Hepatocyte (in vitro differentiated cells): ENCODE results near the gene ALKBH4. TPM values are rescaled to one million over a fixed set of nuclear protein-coding genes. Genes with fewer than 3 reads are reported as not detected.
"Not testable (repeated sequence)": the region's sequence is repeated elsewhere in the genome, so short reads cannot be mapped to it uniquely, and the experiment has no call there.

Source experiments
- DNase-seq: peaks from one replicate; pipeline ENCODE4 v3.0.0-alpha.2; 2016; ENCODE audit warnings: low spot score
- H2AFZ ChIP-seq: fragments of 200-600 bp; sonication (generic); 2 replicates; pipeline ENCODE4 v1.6.0; 2016; ENCODE audit warnings: antibody characterized with exemption, mild to moderate bottlenecking
- H3K27ac ChIP-seq: fragments of 200-600 bp; sonication (generic); 2 replicates; pipeline ENCODE4 v1.5.1; 2016; ENCODE audit warnings: mild to moderate bottlenecking
- H3K27me3 ChIP-seq: fragments of 200-600 bp; sonication (generic); 2 replicates; pipeline ENCODE4 v1.6.1; 2016
- H3K36me3 ChIP-seq: fragments of 200-600 bp; sonication (generic); replicated peaks from 2 replicates; pipeline ENCODE4 v1.5.1; 2016; ENCODE audit warnings: low read depth; ENCODE audit not compliant: insufficient read depth
- H3K4me1 ChIP-seq: fragments of 200-600 bp; sonication (generic); 2 replicates; pipeline ENCODE4 v1.5.1; 2016; ENCODE audit warnings: mild to moderate bottlenecking, moderate library complexity; ENCODE audit not compliant: insufficient read depth
- H3K4me2 ChIP-seq: fragments of 200-600 bp; sonication (generic); 2 replicates; pipeline ENCODE4 v1.6.0; 2016
- H3K4me3 ChIP-seq: fragments of 200-600 bp; sonication (generic); 2 replicates; pipeline ENCODE4 v1.5.1; 2016; ENCODE audit warnings: mild to moderate bottlenecking
- H3K79me2 ChIP-seq: fragments of 200-600 bp; sonication (generic); 2 replicates; pipeline ENCODE4 v1.6.0; 2017; ENCODE audit warnings: mild to moderate bottlenecking
- H3K9me2 ChIP-seq: fragments of 200-600 bp; sonication (generic); replicated peaks from 2 replicates; pipeline ENCODE4 v1.6.0; 2017; ENCODE audit warnings: mild to moderate bottlenecking; ENCODE audit not compliant: insufficient read depth
- H3K9me3 ChIP-seq: fragments of 200-600 bp; sonication (generic); 2 replicates; pipeline ENCODE4 v1.5.1; 2016; ENCODE audit warnings: low read depth, mild to moderate bottlenecking
- H4K20me1 ChIP-seq: fragments of 200-600 bp; sonication (generic); 2 replicates; pipeline ENCODE4 v1.6.0; 2016; ENCODE audit warnings: mild to moderate bottlenecking; ENCODE audit not compliant: insufficient read depth, poor library complexity, severe bottlenecking
- WGBS: methylation state at CpG from one replicate; pipeline ENCODE4 v1.1.6; 2016; ENCODE audit warnings: low lambda C conversion rate; ENCODE audit errors: missing lambda C conversion rate; 5-methylcytosine and 5-hydroxymethylcytosine counted together
- polyA plus RNA-seq: library from polyadenylated mRNA; unstranded; fragments of >200 nt; fragmentation: Nextera tagmentation; extraction: Ambion mirVana; gene quantifications from 2 replicates; pipeline ENCODE4 v1.2.1, GENCODE V29; 2016
- total RNA-seq: library from RNA; depleted of rRNA; stranded (reverse); fragments of >200 nt; gene quantifications from 2 replicates; pipeline ENCODE4 v1.2.3, GENCODE V29; 2014
- TF ChIP-seq, protein P1 (sequence below): fragments of 200-600 bp; sonication (generic); IDR thresholded peaks from 2 replicates; pipeline ENCODE4 v1.5.1; 2016; ENCODE audit warnings: antibody characterized with exemption, mild to moderate bottlenecking; ENCODE audit not compliant: poor library complexity

ALKBH4 gene
- total and polyA plus RNA-seq, 2 experiments from 2014 or later: 13.3 to 15.8 TPM

DNA sequence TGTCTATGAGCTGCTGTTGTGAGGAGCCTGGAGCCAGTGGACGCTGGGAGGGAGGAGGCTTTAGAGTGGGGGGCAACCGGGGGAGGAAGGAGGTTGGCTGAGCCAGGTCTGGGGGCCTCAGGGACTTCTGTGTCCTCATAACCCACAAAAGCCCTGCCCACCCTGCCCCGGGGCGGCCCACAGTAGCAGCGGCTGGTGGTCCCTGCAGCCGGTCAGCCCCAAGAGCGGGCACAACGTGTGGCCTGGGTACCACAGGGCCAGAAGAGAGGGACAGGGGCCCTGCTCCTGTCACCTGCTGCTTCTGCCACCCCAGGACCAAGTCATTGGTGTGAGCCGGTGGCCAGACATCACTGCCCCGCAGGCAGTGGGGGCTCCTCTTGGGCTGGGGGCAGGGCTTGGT is 17.3 kb upstream of the ALKBH4 start:
- H2AFZ ChIP-seq, H3K27ac ChIP-seq, H3K4me1 ChIP-seq, H3K9me3 ChIP-seq, H3K9me2 ChIP-seq, H3K27me3 ChIP-seq, H3K36me3 ChIP-seq, H3K4me3 ChIP-seq, DNase-seq, H3K79me2 ChIP-seq, H4K20me1 ChIP-seq, H3K4me2 ChIP-seq: not testable (repeated sequence)
- WGBS: no CpG with 5 or more reads among the region's 10 CpGs

GRCh38 chr7:102479982-102480637 is 15.4 kb upstream of the ALKBH4 start:
- not testable (repeated sequence) for H3K4me3 ChIP-seq, H4K20me1 ChIP-seq, H3K36me3 ChIP-seq, H3K9me2 ChIP-seq, H3K4me2 ChIP-seq, H3K27ac ChIP-seq, H3K79me2 ChIP-seq, H2AFZ ChIP-seq, H3K4me1 ChIP-seq, H3K27me3 ChIP-seq, DNase-seq, H3K9me3 ChIP-seq
- TF ChIP-seq, protein P1, sequence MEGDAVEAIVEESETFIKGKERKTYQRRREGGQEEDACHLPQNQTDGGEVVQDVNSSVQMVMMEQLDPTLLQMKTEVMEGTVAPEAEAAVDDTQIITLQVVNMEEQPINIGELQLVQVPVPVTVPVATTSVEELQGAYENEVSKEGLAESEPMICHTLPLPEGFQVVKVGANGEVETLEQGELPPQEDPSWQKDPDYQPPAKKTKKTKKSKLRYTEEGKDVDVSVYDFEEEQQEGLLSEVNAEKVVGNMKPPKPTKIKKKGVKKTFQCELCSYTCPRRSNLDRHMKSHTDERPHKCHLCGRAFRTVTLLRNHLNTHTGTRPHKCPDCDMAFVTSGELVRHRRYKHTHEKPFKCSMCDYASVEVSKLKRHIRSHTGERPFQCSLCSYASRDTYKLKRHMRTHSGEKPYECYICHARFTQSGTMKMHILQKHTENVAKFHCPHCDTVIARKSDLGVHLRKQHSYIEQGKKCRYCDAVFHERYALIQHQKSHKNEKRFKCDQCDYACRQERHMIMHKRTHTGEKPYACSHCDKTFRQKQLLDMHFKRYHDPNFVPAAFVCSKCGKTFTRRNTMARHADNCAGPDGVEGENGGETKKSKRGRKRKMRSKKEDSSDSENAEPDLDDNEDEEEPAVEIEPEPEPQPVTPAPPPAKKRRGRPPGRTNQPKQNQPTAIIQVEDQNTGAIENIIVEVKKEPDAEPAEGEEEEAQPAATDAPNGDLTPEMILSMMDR: peak; percentile 28
- 7% methylated on average over 8 of the region's 11 CpGs for WGBS

DNA sequence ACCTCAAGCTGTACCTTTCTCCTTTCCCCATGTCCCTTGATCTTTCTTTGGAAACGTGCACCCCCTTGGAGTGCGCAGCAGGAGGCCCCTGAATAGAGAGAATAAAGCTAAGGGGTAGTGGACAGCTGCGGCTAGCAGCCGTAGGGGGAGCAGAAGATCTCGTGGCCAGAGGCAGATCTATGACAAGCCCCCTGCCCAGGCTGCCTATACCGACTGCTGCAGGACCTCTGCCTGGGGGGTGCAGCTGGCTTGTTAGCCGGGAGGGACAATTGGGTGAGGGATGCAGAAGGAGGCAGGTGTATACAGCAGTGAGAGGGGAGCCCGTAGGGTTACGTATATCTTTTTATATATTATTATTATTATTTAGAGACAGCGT is 14.5 kb upstream of the ALKBH4 start:
- not testable (repeated sequence) for H4K20me1 ChIP-seq, H3K4me3 ChIP-seq, H2AFZ ChIP-seq, H3K9me2 ChIP-seq, H3K4me1 ChIP-seq, H3K27ac ChIP-seq, H3K79me2 ChIP-seq, H3K27me3 ChIP-seq, H3K9me3 ChIP-seq, DNase-seq, H3K36me3 ChIP-seq
- peak overlapping the region; percentile 68 for H3K4me2 ChIP-seq
- 0% methylated on average over 1 of the region's 10 CpGs for WGBS

DNA sequence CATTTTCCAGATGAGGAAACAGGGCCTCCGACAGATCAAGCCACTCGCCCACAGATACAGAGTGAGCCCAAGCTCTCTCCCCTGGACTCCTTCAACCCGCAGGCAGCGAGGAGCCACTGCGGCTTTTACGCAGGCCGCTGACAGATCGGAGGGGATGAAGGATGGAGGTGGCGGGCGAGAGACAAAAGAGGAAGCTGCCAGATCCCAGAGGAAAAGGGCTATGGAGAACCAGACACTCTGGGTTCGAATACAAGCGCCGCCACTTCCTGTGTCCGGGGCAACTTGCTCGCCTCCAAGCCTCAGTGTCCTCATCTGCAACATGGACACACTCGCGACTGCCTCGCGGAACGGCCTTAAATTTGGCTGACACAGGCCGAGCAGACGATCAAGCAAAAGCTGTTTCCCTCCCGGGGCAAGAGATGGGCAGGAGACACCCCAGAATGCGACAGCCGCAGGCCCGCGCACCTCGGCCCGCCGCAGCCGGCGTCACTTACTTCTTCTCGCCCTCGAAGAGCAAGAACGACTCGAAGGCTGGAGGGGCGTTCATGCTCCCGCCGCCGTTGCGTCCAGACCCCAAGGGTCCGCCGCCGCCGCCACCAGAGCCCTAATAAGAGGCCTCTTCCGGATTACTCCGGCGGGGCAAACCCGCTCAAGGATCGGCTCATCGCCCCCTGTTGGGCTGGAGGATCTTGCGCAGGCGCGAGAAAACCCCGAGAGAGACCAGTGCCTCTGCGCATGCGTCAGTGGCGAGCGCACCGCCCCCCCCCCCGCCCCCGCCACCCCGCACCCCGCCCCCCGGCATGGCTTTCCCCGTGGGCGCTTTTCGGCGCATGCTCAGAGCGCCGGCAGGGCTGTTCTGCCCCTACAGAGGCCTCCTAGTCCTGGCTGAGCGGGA is 13.9 kb upstream of the ALKBH4 start, which contains the start of gene POLR2J:
Gene POLR2J, minus strand, starts transcription at position 609 of the 895 bp plus-strand sequence. Its CDS starts 62 bp downstream, at position 547.
- H3K9me2 ChIP-seq, H2AFZ ChIP-seq, H3K9me3 ChIP-seq, H3K4me1 ChIP-seq, H3K27me3 ChIP-seq, H3K36me3 ChIP-seq, H4K20me1 ChIP-seq, H3K4me3 ChIP-seq, H3K27ac ChIP-seq, H3K79me2 ChIP-seq: not testable (repeated sequence)
- 2% methylated on average over 34 of the region's 72 CpGs for WGBS
- TF ChIP-seq, protein P1: peak; percentile 35
- peak within 1 kb of the TSS; percentile 68 for H3K4me2 ChIP-seq
- DNase-seq: peak; percentile 50

DNA sequence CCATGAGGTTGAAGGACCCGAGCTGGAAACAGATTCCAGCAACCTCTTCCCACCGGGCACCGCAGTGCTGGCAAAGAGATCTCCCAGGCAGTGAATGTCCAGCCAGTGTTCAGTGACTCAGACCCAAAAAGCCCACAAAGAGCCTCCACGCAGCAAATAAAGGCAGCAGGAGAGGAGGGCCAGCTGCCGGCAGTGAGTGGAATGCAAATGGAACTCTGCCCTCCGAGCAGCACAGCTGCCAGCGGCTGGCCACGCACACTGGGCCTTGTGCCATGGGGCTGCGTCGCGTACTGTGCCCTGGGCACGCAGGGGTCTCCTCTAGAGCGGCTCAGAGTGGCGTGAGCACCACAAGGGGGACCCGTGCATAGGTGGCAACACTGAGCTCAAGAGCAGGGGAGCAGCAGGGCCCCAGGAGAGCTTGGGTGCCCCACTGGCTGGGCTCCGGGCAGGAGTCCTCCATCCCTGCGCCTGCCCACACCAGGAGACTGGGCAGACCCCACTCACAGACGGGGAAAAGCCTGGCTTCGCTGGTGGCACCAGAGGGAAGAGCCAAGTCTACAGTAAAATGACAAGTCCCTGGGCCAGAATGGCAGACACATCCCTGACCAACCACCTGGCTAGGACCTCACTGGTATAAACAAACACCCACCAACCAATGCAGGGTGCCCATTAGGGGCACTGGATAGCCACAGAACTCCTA is 10.2 kb upstream of the ALKBH4 start:
- not testable (repeated sequence) for H3K79me2 ChIP-seq, H4K20me1 ChIP-seq, H3K36me3 ChIP-seq, H2AFZ ChIP-seq, H3K9me2 ChIP-seq, H3K4me1 ChIP-seq, H3K4me2 ChIP-seq, DNase-seq, H3K27ac ChIP-seq, H3K4me3 ChIP-seq, H3K9me3 ChIP-seq, H3K27me3 ChIP-seq
- 90% methylated on average over 9 of the region's 19 CpGs for WGBS

- not testable (repeated sequence) for H3K27ac ChIP-seq, H3K36me3 ChIP-seq, DNase-seq, H4K20me1 ChIP-seq, H3K4me3 ChIP-seq, H3K4me1 ChIP-seq, H3K9me2 ChIP-seq, H3K27me3 ChIP-seq, H3K79me2 ChIP-seq, H2AFZ ChIP-seq, H3K4me2 ChIP-seq, H3K9me3 ChIP-seq
- 100% methylated on average over 6 of the region's 14 CpGs for WGBS
These were observed 9.5 kb upstream of the ALKBH4 start for GRCh38 chr7:102474116-102474515.
